Retinal pigment epithelial cell (primary cell): Measurements from ENCODE around the gene CEP70.

Source experiments
- DNase-seq: peaks from one replicate; pipeline ENCODE4 v3.0.0-alpha.2; 2010; ENCODE audit warnings: low read depth
- H3K4me3 ChIP-seq: 2 replicates; pipeline ENCODE4 v1.5.1; 2011; ENCODE audit warnings: mild to moderate bottlenecking, low read length, control low read depth, moderate library complexity
- TF ChIP-seq, protein P1 (sequence below): conservative IDR thresholded peaks from 2 replicates; pipeline ENCODE4 v1.5.1; 2011; ENCODE audit warnings: low read depth, low read length, control low read depth, inconsistent platforms

The CEP70 gene, protein sequence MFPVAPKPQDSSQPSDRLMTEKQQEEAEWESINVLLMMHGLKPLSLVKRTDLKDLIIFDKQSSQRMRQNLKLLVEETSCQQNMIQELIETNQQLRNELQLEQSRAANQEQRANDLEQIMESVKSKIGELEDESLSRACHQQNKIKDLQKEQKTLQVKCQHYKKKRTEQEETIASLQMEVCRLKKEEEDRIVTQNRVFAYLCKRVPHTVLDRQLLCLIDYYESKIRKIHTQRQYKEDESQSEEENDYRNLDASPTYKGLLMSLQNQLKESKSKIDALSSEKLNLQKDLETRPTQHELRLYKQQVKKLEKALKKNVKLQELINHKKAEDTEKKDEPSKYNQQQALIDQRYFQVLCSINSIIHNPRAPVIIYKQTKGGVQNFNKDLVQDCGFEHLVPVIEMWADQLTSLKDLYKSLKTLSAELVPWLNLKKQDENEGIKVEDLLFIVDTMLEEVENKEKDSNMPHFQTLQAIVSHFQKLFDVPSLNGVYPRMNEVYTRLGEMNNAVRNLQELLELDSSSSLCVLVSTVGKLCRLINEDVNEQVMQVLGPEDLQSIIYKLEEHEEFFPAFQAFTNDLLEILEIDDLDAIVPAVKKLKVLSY

DNA sequence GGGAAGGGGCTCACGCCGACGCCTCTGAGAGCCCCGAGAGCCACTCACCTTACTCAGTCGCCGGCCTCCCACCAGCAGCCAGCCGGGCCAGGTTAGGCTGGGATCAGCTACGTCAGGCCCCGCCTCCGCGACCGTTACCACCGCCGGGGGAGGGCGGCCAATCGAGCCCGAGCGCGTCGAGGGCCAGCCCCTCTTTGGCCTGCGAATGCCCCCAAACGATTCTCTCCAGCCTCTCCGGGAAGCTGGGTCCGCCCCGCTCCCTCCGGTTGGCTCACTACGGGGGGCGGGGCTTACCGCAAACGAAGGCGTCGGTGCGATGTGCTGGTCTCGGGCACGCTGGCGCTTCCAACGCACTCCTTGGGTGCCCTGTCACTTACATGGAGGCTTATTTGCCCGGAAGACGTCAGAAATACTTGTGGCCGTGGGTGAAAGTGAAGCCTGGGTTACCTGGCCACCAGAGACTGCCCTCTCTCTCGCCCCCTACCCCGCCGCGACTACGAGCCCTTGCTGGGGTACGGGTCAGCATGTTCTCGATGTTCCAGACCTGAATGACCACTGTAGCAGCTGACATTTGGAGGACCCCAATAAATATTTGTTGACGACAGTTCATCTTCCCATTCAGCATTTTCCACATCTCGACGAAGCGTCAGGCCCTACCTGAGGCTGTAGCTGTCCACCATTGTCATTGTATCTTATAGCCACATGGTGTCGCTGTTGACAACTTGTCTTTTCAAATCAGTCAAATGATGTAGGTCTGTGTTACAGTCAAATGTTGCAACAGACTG lies at the start of gene CEP70:
Gene CEP70, minus strand, starts transcription at position 111 of the 785 bp plus-strand sequence. CDS start 21,333 bp downstream, outside the sequence.
- peak within 1 kb of the TSS; percentile 96 for H3K4me3 ChIP-seq
- TF ChIP-seq, protein P1, sequence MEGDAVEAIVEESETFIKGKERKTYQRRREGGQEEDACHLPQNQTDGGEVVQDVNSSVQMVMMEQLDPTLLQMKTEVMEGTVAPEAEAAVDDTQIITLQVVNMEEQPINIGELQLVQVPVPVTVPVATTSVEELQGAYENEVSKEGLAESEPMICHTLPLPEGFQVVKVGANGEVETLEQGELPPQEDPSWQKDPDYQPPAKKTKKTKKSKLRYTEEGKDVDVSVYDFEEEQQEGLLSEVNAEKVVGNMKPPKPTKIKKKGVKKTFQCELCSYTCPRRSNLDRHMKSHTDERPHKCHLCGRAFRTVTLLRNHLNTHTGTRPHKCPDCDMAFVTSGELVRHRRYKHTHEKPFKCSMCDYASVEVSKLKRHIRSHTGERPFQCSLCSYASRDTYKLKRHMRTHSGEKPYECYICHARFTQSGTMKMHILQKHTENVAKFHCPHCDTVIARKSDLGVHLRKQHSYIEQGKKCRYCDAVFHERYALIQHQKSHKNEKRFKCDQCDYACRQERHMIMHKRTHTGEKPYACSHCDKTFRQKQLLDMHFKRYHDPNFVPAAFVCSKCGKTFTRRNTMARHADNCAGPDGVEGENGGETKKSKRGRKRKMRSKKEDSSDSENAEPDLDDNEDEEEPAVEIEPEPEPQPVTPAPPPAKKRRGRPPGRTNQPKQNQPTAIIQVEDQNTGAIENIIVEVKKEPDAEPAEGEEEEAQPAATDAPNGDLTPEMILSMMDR = peak; percentile 79
- DNase-seq = peak; percentile 82

DNA sequence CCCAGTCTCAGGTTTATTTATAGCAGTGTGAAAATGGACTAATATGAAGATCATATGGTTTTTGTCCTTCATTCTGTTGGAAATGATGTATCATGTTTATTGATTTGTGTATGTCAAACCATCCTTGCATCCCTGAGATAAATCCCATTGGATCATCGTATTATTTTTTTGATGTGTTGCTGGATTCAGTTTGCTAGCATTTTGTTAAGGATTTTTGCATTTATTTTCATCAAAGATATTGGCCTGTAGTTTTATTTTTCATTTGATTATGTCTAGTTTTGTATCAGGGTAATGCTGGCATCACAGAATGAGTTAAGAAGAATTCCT lies 48.8 kb upstream of the CEP70 start:
- TF ChIP-seq, protein P1 = no peak

DNA sequence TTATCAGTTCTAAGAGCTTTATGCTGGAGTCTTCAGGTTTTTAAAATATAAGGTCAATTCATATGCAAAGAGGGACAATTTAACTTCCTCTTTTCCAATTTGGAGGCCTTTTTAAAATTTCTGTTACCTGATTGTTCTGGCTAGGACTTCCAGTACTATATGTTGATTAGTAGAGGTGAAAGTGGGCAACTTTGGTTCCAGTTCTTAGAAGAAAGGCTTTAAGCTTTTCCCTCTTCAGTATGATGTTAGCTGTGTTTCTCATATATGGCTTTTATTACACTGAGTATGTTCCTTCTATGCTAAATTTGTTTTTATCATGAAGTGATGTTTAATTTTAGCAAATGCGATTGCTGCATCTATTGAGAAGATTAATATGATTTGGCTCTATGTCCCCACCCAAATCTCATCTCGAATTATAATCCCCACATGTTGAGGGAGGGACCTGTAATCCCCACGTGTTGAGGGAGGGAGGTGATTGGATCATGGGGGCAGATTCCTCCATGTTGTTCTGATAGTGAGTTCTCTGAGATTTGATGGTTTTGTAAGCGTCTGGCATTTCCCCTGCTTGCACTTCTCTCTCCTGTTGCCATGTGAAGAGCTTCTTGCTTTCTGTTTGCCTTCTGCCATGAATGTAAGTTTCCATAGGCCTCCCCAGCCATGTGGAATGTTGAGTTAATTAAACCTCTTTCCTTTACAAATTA lies 48.3 kb upstream of the CEP70 start:
- no peak overlapping the region for H3K4me3 ChIP-seq
- TF ChIP-seq, protein P1 = no peak
- DNase-seq = no peak

More for the DNA sequence above, 48.8 kb upstream of the CEP70 start:
- DNase-seq = no peak
- H3K4me3 ChIP-seq = no peak overlapping the region

DNA sequence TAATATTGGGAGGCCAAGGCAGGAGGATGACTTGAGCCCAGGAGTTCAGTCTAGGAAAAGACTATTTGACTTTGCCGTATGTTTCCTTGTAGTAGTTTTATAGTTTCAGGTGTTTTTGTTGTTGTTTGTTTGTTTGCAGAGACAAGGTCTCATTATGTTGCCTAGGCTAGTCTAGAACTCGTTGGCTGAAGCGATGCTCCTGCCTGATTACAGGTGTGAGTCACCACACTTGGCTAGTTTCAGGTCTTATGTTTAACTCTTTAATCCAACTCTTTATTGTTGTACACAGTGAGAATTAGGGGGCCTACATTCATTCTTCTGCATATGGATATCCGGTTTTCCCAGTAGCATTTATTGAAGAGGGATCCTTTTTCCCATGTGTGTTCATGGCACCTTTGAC lies 46.5 kb upstream of the CEP70 start:
- no peak for DNase-seq
- H3K4me3 ChIP-seq = no peak overlapping the region
- TF ChIP-seq, protein P1 = no peak

DNA sequence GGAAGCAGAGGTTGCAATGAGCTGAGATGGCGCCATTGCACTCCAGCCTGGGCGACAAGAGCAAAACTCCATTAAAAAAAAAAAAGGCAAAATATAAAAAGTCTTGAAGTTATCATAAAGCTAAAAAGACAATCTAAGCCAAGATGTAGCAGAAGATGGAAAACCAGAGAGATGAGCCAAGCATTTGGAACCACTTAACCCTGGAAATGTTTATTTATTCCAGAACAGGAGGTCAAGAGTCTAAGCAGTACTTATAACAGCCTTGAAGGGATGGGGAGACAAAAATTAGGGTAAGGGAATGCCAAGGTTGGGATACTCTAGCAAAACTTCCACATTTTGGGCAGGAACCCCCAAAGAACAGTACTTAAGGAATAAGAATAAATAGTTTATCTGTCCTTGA lies 44.6 kb upstream of the CEP70 start:
- no peak overlapping the region for H3K4me3 ChIP-seq
- DNase-seq = no peak
- TF ChIP-seq, protein P1 = no peak

DNA sequence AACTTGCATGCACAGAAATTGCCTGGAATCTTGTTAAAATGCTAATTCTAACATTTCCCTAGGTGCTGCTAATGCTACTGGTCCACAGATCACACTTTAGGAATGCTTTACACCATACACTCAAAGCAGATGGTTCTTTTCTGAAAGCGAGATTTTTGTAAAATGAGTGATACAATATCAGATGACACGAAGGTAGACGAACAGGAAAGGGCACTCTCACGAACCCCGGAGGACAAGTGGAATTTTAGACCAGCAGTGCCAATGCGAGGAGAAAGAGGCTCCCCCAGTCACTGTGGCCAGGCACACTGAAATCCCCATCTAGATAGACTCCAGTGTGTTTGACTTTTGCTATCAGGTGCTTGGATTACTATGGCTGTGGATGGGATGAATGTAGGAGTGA lies 35.5 kb upstream of the CEP70 start:
- H3K4me3 ChIP-seq = no peak overlapping the region
- TF ChIP-seq, protein P1 = no peak
- no peak for DNase-seq
